GM18519 (cell line): ENCODE results near the gene SLC6A18.

Experiments
- ATAC-seq: cut with Tn5 transposase; IDR thresholded peaks from one replicate; pipeline ENCODE4 v1.9.1; 2021; ENCODE audit warnings: mild to moderate bottlenecking, moderate library complexity; ENCODE audit not compliant: unreplicated experiment, low FRiP score

Gene SLC6A18

GRCh38 chr5:1202026-1202797, 23.0 kb upstream of the SLC6A18 start:
- no peak for ATAC-seq

GRCh38 chr5:1202798-1203185, 22.4 kb upstream of the SLC6A18 start:
- no peak for ATAC-seq

GRCh38 chr5:1203311-1203967, 21.7 kb upstream of the SLC6A18 start:
- ATAC-seq: no peak

GRCh38 chr5:1203968-1204692, 21.1 kb upstream of the SLC6A18 start:
- ATAC-seq: no peak

- no peak for ATAC-seq
Observed at GRCh38 chr5:1204693-1205242, 20.4 kb upstream of the SLC6A18 start.

- ATAC-seq: no peak
Observed at GRCh38 chr5:1205255-1206180, 19.7 kb upstream of the SLC6A18 start.

GRCh38 chr5:1206521-1207412, 18.4 kb upstream of the SLC6A18 start:
- ATAC-seq: no peak

- no peak for ATAC-seq
Observed at GRCh38 chr5:1207555-1207954, 17.6 kb upstream of the SLC6A18 start.

- ATAC-seq: no peak
Observed at GRCh38 chr5:1208221-1208742, 16.9 kb upstream of the SLC6A18 start.

- ATAC-seq: no peak
Observed at GRCh38 chr5:1208743-1209488, 16.3 kb upstream of the SLC6A18 start.

GRCh38 chr5:1209489-1209852, 15.7 kb upstream of the SLC6A18 start:
- no peak for ATAC-seq

- no peak for ATAC-seq
Observed at GRCh38 chr5:1209896-1210776, 15.0 kb upstream of the SLC6A18 start.

GRCh38 chr5:1210832-1211251, 14.3 kb upstream of the SLC6A18 start:
- ATAC-seq: no peak

GRCh38 chr5:1211701-1212100, 13.5 kb upstream of the SLC6A18 start:
- no peak for ATAC-seq

- ATAC-seq: no peak
Observed at GRCh38 chr5:1212271-1212670, 12.9 kb upstream of the SLC6A18 start.

- no peak for ATAC-seq
Observed at GRCh38 chr5:1212881-1213280, 12.3 kb upstream of the SLC6A18 start.

GRCh38 chr5:1213508-1214162, 11.5 kb upstream of the SLC6A18 start:
- ATAC-seq: no peak
